Thyroid gland (tissue), 4 donors: ENCODE measurements around the gene DHRS1. TPM values are rescaled to one million over a fixed set of nuclear protein-coding genes. Genes with fewer than 3 reads are reported as not detected.

ENCODE experiments used
- DNase-seq, 2 donors: peaks; one replicate each; pipeline ENCODE4 v3.0.0-alpha.2; 2019
- H3K27ac ChIP-seq, 3 donors: fragments of 200-600 bp; sonication (generic); 1 replicate in 2 of 3; 2 replicates in 1 of 3; pipeline ENCODE4 v1.5.1; 2016 to 2019; ENCODE audit warnings: mild to moderate bottlenecking in 1 of 3, moderate library complexity in 1 of 3
- H3K27me3 ChIP-seq: fragments of 200-600 bp; sonication (generic); one replicate; pipeline ENCODE4 v1.5.1; 2019
- H3K36me3 ChIP-seq, 2 donors: fragments of 200-600 bp; sonication (generic); one replicate each; pipeline ENCODE4 v1.5.1; 2016 to 2019
- H3K4me1 ChIP-seq, 2 donors: fragments of 200-600 bp; sonication (generic); one replicate each; pipeline ENCODE4 v1.5.1; 2017 to 2019
- H3K4me3 ChIP-seq, 3 donors: fragments of 200-600 bp; sonication (generic); replicated peaks in 1 of 3; 1 replicate in 2 of 3; 2 replicates in 1 of 3; pipeline ENCODE4 v1.5.1; 2016; ENCODE audit warnings: mild to moderate bottlenecking in 1 of 3
- H3K9me3 ChIP-seq: fragments of 200-600 bp; sonication (generic); one replicate; pipeline ENCODE4 v1.5.1; 2017
- CTCF ChIP-seq, 6 experiments: fragments of 200-600 bp in 3 of 6; fragments of 450-650 bp in 3 of 6; sonication (generic) in 3 of 6; IDR thresholded peaks; one replicate each; pipeline ENCODE4 v1.5.1; 2016 to 2019; ENCODE audit warnings: antibody characterized with exemption in 6 of 6, mild to moderate bottlenecking in 2 of 6, inconsistent platforms in 1 of 6, moderate library complexity in 1 of 6
- POLR2A ChIP-seq, 2 donors: fragments of 450-650 bp; IDR thresholded peaks; one replicate each; pipeline ENCODE4 v1.6.1; 2017; ENCODE audit warnings: antibody characterized with exemption in 2 of 2, mild to moderate bottlenecking in 2 of 2, moderate library complexity in 1 of 2
- WGBS, 2 donors: methylation state at CpG; one replicate each; pipeline ENCODE4 v1.1.5; 2017; 5-methylcytosine and 5-hydroxymethylcytosine counted together
- intact Hi-C: fragments of 100-400 bp; cut with DNase I; formaldehyde crosslinking; loops from one replicate; pipeline ENCODE4 v1.15.1; 2023
- total RNA-seq, 4 donors: library from RNA; depleted of rRNA; stranded (reverse); fragments of >200 nt; gene quantifications; one replicate each; pipeline ENCODE4 v1.2.3, GENCODE V29; 2016

DHRS1 gene
- total RNA-seq, 4 donors from 2014 or later: 35.2 to 59.3 (median 38.3) TPM

- TF ChIP-seq POLR2A (IDR thresholded peaks at IDR 0.05) (no peak), CTCF (IDR thresholded peaks at IDR 0.05) (no peak)
- no peak for DNase-seq
- Histone ChIP-seq H3K4me1 (peaks cover 8 to 18% of the 10 kb centered on the region in 2 donors), H3K27me3 (no peaks in the 10 kb centered on the region), H3K4me3 (peak overlapping the region; percentile 30 to 89 (median 77)), H3K27ac (peak overlapping the region; percentile 84 to 95 (median 90)), H3K36me3 (peaks cover 13 to 17% of the 10 kb centered on the region in 2 donors), H3K9me3 (no peaks in the 10 kb centered on the region)
- intact Hi-C loops: no loop called here
- 14 to 18% methylated on average over 10 to 12 of the region's 13 CpGs for WGBS, 2 donors
Observed at GRCh38 chr14:24270537-24271133, 28.9 kb downstream of the DHRS1 start.

- H3K4me3 ChIP-seq: no peak overlapping the region
- DNase-seq: no peak
- no peak overlapping the region for H3K27ac ChIP-seq
- H3K4me1 ChIP-seq: peaks cover 8 to 18% of the 10 kb centered on the region in 2 donors
- no peaks in the 10 kb centered on the region for H3K27me3 ChIP-seq
- WGBS, 2 donors: 95 to 96% methylated on average over 7 to 14 of the region's 14 CpGs
- TF ChIP-seq CTCF (IDR thresholded peaks at IDR 0.05) (no peak), POLR2A (IDR thresholded peaks at IDR 0.05) (no peak)
- peaks cover 13 to 17% of the 10 kb centered on the region in 2 donors for H3K36me3 ChIP-seq
- H3K9me3 ChIP-seq: no peaks in the 10 kb centered on the region
- intact Hi-C loops: no loop called here
Observed at GRCh38 chr14:24269910-24270536, 29.6 kb downstream of the DHRS1 start.

GRCh38 chr14:24269368-24269767 is 30.2 kb downstream of the DHRS1 start:
- H3K4me1 ChIP-seq: peaks cover 8 to 18% of the 10 kb centered on the region in 2 donors
- intact Hi-C loops: no loop called here
- WGBS, 2 donors: 94 to 96% methylated on average over 8 of the region's 8 CpGs
- H3K4me3 ChIP-seq: no peak overlapping the region
- H3K27me3 ChIP-seq: no peaks in the 10 kb centered on the region
- TF ChIP-seq CTCF (IDR thresholded peaks at IDR 0.05): no peak
- no peak for TF ChIP-seq POLR2A (IDR thresholded peaks at IDR 0.05)
- peaks cover 13 to 17% of the 10 kb centered on the region in 2 donors for H3K36me3 ChIP-seq
- H3K27ac ChIP-seq: no peak overlapping the region
- no peak for DNase-seq
- no peaks in the 10 kb centered on the region for H3K9me3 ChIP-seq

- intact Hi-C loops: no loop called here
- peaks cover 8 to 12% of the 10 kb centered on the region in 2 donors for H3K4me1 ChIP-seq
- H3K27me3 ChIP-seq: no peaks in the 10 kb centered on the region
- H3K4me3 ChIP-seq: no peak overlapping the region
- WGBS, 2 donors: 94% methylated on average over 9 of the region's 9 CpGs
- no peak overlapping the region for H3K27ac ChIP-seq
- DNase-seq: no peak
- H3K36me3 ChIP-seq: peaks cover 13 to 17% of the 10 kb centered on the region in 2 donors
- TF ChIP-seq CTCF (IDR thresholded peaks at IDR 0.05): no peak
- TF ChIP-seq POLR2A (IDR thresholded peaks at IDR 0.05): no peak
- H3K9me3 ChIP-seq: no peaks in the 10 kb centered on the region
Observed at GRCh38 chr14:24268225-24268624, 31.4 kb downstream of the DHRS1 start.

GRCh38 chr14:24267516-24267915 is 32.1 kb downstream of the DHRS1 start:
- Histone ChIP-seq H3K27me3 (no peaks in the 10 kb centered on the region), H3K36me3 (peaks cover 13 to 17% of the 10 kb centered on the region in 2 donors), H3K27ac (no peak overlapping the region), H3K4me1 (peaks cover 8 to 11% of the 10 kb centered on the region in 2 donors), H3K4me3 (no peak overlapping the region), H3K9me3 (no peaks in the 10 kb centered on the region)
- WGBS, 2 donors: 96 to 97% methylated on average over 6 to 9 of the region's 9 CpGs
- DNase-seq: no peak
- intact Hi-C loops: no loop called here
- TF ChIP-seq CTCF (IDR thresholded peaks at IDR 0.05) (no peak), POLR2A (IDR thresholded peaks at IDR 0.05) (no peak)
